Fibroblast of the conjunctiva (primary cell): Measurements from ENCODE around the gene VAV3.
"Not testable (repeated sequence)": the region's sequence is repeated elsewhere in the genome, so short reads cannot be mapped to it uniquely, and the experiment has no call there.

Experiments
- DNase-seq: peaks from one replicate; pipeline ENCODE4 v3.0.0-alpha.2; 2010; ENCODE audit warnings: low read depth

VAV3 gene

DNA sequence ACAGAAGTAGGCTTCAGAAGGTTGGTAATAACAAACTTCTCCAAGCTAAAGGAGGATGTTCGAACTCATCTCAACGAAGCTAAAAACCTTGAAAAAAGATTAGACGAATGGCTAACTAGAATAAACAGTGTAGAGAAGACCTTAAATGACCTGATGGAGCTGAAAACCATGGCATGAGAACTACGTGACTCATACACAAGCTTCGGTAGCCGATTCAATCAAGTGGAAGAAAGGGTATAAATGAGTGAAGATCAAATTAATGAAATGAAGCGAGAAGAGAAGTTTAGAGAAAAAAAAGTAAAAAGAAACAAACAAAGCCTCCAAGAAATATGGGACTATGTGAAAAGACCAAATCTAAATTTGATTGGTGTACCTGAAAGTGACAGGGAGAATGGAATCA is 231.6 kb downstream of the VAV3 start:
- DNase-seq, result not testable (repeated sequence)

DNA sequence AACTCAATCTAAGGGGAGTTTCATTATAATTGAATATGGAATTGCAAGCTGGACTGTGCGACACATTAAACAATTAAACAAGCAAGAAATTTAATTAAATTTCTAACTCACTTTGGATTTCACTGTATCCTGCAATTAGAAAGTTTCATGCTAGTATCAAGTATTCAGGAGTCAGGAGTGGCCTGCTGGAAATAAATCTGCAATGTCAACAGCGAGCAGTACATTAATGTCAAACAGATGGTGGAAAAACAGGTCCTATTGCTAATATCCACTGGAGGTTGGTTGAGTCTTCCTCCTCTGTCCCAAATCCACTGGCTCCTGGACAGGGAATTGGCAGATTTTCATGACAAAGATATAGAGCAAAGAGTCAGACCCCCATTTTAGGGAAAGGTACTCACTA is 237.1 kb downstream of the VAV3 start:
- DNase-seq, result no peak

DNA sequence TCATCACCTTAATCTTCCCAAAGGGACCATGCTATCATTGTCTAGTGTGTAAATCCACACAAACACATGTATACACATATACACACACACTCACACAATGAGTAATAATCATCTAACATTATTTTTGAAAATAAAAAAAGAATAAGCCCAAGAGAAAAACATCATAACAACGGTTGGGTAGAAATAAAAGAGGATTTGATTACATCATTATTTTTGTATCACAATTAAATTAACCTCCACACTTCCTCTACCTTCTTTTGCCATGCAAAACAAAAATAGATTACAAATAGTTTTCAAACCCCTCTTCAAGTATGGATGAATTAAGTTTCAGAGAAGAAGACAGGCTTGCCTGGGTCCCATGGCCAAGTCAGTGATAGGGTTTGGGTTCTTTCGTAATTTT is 238.1 kb downstream of the VAV3 start:
- DNase-seq, result no peak

DNA sequence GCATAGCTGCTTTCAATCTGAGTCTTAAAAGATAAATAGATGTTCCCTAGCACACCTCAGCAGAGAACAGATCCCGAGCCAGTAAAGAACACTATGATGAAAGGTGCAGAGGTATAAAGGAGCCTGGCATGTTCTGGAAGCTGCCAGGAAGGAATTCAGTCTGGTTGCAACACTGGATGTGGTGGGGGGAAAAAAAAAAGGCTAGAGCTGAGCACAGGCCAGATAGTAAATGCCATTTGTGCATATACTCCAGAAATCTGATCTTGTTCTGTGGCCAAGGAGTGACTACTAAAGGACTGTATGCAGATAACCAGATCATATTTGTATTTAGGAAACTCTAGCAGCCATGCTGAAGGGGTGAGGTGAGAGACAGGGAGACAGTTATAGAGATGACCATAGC is 240.3 kb downstream of the VAV3 start:
- DNase-seq, result no peak

DNA sequence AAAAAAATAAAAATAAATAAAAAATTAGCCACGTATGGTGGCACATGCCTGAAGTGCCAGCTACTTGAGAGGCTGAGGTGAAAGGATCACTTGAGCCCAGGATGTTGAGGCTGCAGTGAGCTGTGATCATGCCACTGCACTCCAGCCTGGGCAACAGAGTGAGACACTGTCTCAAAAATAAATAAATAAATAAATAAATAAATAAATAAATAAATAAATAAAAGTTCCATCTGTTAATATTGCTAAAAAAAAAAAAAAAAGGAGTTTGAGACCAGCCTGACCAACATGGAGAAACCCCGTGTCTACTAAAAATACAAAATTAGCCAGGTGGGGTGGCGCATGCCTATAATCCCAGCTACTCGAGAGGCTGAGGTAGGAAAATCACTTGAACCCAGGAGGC is 244.8 kb downstream of the VAV3 start:
- DNase-seq, result not testable (repeated sequence)

DNA sequence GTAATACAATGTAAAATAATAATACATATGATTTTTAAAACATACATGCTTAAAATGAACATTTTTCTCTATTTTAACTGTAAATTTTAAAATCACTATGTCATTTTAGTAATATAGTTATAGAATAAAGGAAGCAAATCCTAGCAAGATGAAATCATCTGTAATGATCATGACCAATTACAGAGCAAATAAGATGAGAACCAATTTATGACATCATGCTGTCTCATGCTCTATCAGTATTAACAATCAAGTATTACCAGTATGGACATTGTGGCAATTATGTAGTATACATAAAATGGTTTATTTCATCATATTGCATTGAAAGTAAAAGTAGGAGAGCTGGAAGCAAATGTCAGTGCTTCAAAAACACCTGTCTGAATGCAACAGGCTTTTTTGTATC is 255.0 kb downstream of the VAV3 start:
- no peak for DNase-seq

DNA sequence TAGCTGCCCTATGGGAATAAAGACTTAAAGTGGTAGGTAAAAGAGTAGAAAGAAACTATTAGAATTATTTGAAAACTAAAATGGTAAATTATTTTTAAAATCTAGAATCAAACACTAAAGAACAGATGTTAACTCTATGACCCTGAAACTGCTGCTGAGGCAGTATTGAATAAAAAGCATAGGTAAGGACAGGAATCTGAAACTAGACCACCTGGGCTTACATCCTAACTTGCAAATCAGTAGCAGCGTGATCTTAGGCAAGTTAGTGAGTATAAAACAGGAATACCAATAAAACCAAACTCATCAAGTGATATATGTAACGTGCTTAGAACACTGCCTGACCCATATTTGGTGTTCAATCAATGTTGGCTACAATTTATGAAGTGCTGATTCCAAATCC is 257.9 kb downstream of the VAV3 start:
- DNase-seq, result no peak

DNA sequence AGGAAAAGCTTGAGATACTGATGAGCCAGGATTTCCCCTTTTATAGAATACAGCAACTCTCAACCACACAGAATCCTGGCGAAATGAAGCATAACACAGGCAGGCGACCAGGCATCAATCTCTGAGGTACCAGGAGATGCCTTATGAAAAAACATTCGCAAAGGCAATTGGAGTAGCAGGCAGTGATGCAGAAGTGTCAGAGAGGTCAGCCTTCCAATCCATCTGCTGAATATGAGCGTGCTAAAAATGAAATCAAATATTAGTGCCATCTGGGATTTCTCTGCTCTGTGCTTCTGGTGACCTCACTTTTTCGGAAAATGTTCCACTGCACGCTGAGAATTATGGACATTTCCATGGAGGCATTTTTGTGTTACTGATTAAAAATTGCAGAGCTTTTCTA is 258.8 kb downstream of the VAV3 start:
- DNase-seq, result no peak

DNA sequence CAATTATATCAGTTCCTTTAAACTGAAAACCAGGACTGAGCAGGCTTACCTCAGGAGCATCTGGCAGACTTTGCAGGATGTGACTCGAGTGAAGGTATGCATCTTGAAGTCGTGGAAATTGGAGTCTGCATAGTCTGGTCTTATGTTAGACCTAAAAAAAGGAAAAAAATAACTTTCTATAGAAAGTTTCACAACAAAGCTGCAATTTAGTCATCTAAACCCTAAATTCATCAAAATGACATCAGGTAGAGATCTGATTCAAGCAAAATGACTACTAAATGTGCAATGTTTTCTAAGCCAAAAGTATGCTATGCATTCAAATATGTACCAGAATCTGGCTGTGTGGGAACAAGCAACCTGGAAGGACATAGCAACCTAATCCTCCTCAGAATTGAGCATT is 260.1 kb downstream of the VAV3 start:
- no peak for DNase-seq

DNA sequence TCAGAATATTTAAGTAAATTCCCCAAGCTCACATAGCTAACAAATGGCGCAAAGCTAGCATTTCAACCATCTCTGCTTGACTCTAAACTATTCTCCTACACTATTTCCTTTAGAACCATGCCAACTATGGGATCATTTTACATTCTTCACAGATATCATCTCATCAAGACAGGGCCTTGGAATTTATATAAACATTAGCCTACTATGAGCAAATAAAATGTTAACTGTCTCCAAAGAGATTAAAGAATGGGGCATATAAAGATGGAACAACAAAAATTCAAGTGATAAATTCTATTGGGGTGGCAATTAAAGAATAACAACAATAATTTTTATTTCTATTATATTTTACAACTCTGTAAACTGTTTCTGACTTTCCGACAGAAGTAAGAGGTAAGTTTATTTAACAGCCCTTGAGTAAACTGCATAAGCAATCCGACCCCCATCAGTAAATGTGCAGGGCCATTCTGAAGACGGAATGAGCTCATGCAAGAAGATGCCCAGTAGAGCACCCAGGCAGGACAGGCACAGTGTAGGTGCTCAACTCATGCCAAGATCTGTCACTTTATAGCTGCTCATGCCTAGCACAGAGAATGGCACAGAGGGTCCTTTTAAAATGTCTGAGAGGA is 261.9 kb downstream of the VAV3 start:
- no peak for DNase-seq

DNA sequence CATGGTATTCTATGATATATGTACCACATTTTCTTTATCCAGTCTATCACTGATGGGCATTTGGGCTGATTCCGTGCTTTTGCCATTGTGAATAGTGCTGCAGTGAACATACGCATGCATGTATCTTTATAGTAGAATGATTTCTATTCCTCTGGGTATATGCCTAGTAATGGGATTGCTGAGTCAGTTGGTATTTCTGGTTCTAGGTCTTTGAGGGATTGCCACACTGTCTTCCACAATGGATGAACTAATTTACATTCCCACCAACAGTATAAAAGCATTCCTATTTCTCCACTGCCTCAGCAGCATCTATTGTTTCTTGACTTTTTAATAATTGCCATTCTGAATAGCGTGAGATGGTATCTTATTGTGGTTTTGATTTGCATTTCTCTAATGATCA is 264.3 kb downstream of the VAV3 start:
- DNase-seq, result not testable (repeated sequence)

DNA sequence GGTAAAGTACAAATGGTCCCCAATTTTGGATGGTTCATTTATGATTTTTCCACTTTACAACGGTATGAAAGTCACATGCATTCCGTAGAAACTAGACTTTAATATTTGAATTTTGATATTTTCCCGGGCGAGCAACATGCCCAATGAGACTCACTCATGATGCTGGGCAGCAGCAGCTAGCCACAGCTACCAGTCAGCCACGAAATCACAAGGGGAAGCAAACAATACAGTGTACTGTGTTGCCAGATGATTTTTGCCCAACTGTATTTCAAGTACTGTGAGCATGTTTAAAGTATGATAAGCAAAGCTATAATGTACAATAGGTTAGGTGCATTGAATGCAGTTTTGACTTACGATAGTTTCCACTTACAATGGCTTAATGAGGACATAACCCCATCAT is 266.8 kb downstream of the VAV3 start:
- no peak for DNase-seq

DNA sequence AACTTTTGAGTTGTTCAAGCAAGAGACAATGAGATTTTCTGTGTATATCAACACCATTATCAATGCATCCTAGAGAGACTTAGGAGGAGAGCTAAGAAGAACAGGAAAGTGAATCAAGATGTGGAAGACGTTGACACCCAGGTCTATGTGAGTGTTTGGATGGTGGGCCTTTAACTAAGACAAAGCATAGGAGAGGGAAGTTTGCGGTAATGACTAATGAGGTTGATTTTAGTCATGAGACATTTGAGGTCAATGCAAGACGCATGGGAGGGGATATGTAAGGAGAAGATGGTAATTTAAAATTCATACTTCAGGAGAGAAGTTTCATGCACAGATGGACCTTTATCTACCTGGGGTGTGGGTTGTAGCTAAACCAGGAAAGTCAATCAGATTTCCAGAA is 269.6 kb downstream of the VAV3 start:
- DNase-seq, result no peak

DNA sequence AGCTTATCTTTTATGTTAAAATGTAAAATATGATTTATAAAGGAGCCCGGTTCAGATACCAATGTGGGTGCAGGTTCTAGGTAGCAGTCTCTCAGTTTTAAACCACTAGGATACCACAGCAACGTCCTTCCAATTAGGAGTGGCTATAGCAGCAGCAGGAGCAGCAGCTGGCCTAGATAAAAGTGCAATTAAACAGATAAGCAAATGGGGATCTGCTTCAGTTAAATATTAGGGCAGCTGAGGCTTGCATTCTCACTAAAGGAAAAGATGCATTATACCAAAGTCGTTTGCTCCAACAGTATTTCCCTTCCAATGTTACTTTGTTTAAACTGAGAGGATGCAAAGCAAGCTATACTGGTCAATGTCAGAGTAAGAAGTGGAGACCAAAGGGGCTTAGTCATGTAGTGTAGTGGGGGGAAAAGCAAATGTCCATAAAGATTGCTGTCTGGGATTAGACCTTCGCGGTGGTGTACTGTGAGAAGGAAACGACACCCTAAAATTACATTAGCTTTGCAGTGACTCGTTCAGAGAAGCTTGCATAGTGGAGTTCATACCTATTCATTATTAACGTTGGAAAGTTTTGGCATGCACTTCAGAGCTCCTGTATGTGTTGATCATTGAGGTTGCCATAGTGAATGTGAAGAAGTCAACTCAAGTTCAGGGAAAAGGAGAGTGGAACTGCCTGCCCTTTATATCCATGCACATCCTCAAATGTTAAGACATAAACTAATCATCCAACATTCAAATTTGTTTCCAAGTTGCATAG is 272.2 kb downstream of the VAV3 start:
- no peak for DNase-seq

DNA sequence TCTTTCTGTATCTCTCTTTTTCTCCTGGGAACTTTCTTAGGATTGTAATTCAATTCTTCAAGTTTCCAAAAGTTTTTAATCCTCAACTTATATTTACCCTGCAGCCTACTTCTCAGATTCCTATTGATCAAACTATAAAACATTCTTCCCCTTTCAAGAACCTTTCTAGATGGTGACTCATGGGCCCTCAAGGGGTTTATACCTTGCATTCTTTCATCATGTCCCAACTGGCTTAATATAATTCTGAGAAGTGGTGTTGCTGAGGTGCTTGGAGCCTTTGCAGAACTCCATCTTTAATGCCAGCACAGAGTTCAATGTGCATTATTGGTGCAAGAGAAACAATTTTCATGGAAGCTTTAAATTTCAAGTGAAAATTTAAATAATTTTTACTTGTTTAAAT is 273.4 kb downstream of the VAV3 start:
- no peak for DNase-seq

DNA sequence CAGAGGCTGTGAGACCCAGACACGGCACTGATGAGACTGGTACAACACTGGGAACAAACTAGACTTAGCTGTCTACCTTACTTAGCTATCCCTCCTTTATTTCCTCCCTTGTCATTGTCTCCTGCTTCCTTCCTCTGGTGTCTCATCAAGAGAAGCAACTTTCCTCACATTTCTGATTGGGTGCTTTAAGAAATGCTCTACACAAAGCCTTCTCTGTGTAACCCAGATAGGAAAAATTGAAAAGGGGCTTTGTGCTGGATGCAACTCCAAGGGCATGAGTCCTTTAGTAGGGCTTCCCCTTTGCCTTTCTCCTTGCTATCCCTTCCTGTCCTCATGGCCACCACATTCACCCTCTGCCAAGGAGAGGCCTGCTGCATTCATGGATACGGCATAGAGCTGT is 274.5 kb downstream of the VAV3 start:
- DNase-seq, result no peak

DNA sequence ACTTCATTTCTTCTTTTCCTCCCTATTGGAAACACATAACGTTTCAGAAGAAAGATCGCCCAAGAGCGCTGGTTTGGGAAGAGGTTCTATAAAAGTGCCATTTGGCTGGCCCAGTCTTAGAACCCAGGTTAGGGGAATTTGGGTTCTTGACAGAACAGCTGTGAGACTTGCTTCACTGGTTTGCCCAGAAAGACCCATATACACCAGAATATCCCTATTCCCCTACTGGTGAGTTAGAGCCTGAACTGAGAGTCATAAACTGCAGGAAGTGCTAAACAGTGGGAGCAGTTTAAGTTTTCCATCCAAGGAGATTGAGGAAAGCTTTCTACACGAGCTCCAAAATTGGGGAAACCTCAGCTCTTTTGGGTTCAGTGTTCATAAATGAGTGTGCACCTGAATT is 275.2 kb downstream of the VAV3 start:
- DNase-seq, result no peak

DNA sequence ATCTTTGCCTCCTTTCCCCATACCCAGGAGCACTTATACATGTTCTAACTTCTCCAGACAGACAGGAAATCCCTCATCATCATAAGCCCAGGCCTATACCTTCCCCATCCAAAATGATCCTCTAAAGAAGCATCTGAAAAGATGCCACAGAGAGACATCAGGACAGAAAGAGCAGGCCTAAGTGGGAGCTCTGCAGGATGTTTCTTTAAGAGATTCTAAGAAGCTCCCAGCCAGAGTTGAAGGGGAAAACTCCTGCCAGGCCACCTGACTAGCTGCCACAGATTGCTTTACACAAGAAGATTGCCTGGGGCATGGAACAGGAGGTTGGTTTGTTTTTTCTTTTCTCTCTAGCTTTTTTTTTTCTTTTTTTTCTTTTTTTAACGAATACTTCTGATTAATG is 275.8 kb downstream of the VAV3 start:
- DNase-seq, result no peak

DNA sequence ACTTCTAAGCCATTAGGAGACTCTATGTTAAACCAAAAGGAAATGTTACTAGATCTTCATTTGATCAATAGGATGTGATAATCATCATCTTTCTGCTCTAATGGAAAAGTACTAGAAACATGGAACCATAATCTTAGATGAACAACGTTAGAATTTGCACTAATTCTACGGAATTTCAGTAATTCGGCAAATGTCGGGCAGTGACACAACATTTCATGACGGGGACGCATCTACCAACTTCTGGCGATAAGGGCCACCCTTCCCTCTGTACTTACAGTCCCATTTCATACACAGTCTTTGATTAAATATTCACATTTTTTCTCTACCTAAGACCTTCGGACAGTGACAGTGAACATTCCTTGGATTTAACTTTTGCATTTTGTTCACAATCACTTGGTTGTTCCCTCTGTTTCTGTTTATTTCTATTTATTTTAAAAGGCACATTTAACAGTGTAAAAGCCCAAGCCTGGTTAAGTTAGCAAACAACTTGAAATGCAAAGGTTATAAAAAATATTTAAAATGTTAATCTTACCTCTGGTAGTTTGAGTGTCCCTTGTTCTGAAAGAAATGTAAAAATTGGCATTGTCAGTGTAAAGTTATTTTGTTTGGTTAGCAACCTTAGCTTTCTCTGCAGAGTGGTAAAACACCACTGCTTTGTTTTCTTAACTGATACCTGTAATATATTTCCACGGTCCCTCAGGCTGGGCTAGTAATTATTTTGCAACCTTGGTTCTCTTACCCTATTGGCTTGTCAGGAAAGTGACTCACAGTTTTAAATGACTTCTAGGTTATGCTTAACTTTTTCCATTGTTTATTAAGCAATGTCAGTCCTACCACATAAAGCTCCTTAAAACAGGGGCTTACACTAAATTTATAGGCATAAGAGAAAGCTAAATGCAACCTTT is 276.9 kb downstream of the VAV3 start:
- no peak for DNase-seq

DNA sequence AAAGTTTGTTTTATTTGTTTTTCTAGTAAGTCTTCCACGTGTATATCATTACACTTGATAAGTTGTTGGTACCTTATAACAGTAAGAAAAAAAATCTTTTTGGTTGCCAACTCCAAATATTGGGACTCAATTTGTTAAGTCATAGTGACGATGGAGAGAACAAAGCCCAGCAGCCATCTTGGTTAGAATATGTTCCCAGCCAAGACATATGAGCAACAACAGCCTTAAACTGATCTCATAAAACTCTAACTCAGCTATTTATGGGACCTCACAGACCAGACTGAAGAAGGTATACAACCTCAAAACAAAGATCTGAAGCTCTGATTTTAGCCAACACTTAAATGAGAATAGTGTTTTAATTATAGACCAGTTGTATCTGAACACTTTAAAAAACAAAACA is 281.3 kb downstream of the VAV3 start:
- no peak for DNase-seq

DNA sequence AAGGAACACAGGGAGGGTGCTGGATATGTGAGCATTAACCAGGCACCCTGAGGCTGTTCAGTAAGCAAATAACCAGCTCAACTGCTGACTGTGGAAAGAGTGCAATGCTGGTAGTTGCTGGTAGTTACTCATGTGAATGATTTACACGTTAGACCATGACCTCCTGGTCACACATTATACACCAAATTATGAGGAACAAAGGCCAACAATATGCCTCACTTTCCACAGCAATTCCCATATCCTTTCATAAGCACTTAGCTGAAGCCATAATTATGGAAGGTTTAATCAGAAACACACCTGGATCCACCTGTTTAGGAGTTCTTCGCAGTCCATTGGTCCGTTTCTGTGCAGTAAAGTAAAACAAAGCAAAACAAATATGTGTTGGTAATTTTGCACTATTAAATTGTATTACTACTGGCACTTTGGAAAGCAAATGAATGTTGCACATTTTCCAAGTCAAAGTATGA is 281.8 kb downstream of the VAV3 start:
- no peak for DNase-seq

DNA sequence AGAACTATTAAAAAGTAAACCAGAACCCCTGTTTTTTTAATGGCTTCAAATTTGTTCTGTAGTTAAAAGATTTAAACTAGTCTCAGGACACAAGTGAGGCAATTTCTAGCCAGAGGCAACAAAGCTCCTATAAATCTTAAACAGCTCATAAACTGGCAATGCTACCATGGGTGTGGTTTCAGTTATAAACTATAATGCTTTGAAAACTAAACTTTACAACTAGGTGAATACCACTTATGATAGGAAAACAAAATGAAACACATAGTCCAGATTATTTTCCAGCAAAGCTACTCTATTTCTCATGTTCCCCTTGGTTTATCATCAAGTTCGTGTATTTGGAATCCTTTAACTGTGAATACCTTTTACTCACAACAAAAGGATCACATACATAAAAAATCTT is 282.5 kb downstream of the VAV3 start:
- DNase-seq, result no peak

DNA sequence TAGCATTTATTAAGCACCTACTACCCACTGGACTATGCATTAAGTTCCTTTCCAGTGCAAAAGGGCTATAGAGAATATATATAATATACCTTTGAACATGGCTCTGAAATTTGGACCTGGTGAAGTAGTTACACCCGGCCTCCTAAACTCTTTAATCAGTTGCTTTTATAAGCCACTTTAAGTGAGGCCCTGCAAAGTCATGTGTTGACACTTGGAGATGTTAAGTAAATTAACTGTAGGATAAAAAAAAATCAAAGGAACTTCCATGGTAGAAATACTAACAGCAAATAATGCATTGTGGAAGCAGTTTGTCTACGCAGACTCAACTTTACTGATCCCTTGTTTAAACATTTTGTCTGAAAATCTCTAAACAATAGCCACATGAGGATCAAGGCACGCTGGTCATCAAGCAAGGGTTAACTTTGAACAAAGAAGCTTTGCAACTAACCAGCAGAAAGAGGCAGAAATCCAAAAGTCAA is 283.9 kb downstream of the VAV3 start:
- no peak for DNase-seq
